HepG2 (cell line): ENCODE measurements around the gene DDIT4. TPM values are rescaled to one million over a fixed set of nuclear protein-coding genes. Genes with fewer than 3 reads are reported as not detected.

Source experiments
- ASH2L ChIP-seq: fragments of 300-600, 200-600 bp; sonication (generic); IDR thresholded peaks from 2 replicates; pipeline ENCODE4 v1.7.0; 2017; ENCODE audit warnings: low read depth, mild to moderate bottlenecking, moderate library complexity, mixed read lengths, low read length; ENCODE audit not compliant: insufficient read length
- JDP2 ChIP-seq: sonication (generic); formaldehyde crosslinking; IDR thresholded peaks from 2 replicates; pipeline ENCODE4 v1.8.1; 2022; ENCODE audit warnings: missing genetic modification reagents, borderline replicate concordance
- KDM5A ChIP-seq: fragments of 200-600 bp; sonication (generic); IDR thresholded peaks from 2 replicates; pipeline ENCODE4 v1.7.0; 2018; ENCODE audit warnings: antibody characterized with exemption, mild to moderate bottlenecking, low read length, borderline replicate concordance
- MLLT10 ChIP-seq: sonication (generic); formaldehyde crosslinking; IDR thresholded peaks from 2 replicates; pipeline ENCODE4 v1.4.0; 2020; ENCODE audit warnings: missing genetic modification reagents
- NR0B2 ChIP-seq: sonication (generic); formaldehyde crosslinking; IDR thresholded peaks from 2 replicates; pipeline ENCODE4 v1.4.0; 2020; ENCODE audit warnings: mild to moderate bottlenecking, missing genetic modification reagents
- RCOR2 ChIP-seq: IDR thresholded peaks from 2 replicates; pipeline ENCODE4 v1.6.1; 2016; ENCODE audit warnings: missing biosample characterization, missing genetic modification reagents
- ZBTB25 ChIP-seq: IDR thresholded peaks from 2 replicates; pipeline ENCODE4 v1.6.1; 2018; ENCODE audit warnings: missing genetic modification reagents
- ZNF142 ChIP-seq: sonication (generic); formaldehyde crosslinking; IDR thresholded peaks from 2 replicates; pipeline ENCODE4 v1.4.0; 2020; ENCODE audit warnings: missing genetic modification reagents
- ZNF343 ChIP-seq: sonication (generic); formaldehyde crosslinking; IDR thresholded peaks from 2 replicates; pipeline ENCODE4 v1.4.0; 2020; ENCODE audit warnings: mild to moderate bottlenecking, missing genetic modification reagents
- ZNF563 ChIP-seq: sonication (generic); formaldehyde crosslinking; IDR thresholded peaks from 2 replicates; pipeline ENCODE4 v1.8.0; 2022; ENCODE audit warnings: mild to moderate bottlenecking, moderate library complexity, missing genetic modification reagents
- polyA plus RNA-seq, 8 experiments: library from polyadenylated mRNA; depleted of rRNA in 3 of 8; stranded (reverse) in 7 of 8; unstranded in 1 of 8; fragments of >200 nt; fragmentation: Illumina TruSeq in 4 of 8; extraction: Trizol in 4 of 8; gene quantifications; 2 replicates each; pipeline versions ENCODE4 v1.2.1 to v1.2.3, GENCODE V29; 2011 to 2016; ENCODE audit warnings: low read depth in 4 of 8, missing spikeins in 1 of 8, mixed read lengths in 1 of 8; ENCODE audit not compliant: insufficient read depth in 1 of 8
- total RNA-seq, 5 experiments: library from RNA; depleted of rRNA; stranded (reverse); fragments of >200 nt; fragmentation: Illumina TruSeq; extraction: Trizol; gene quantifications; 2 replicates each; pipeline ENCODE4 v1.2.3, GENCODE V29; 2016; ENCODE audit warnings: low read depth in 1 of 5
- TF ChIP-seq, protein P1 (sequence below): sonication (generic); formaldehyde crosslinking; IDR thresholded peaks from 2 replicates; pipeline ENCODE4 v1.4.0; 2020; ENCODE audit warnings: mild to moderate bottlenecking, missing genetic modification reagents
- TF ChIP-seq, protein P2 (sequence below): sonication (generic); formaldehyde crosslinking; IDR thresholded peaks from 2 replicates; pipeline ENCODE4 v1.8.1; 2023; ENCODE audit warnings: missing genetic modification reagents, inconsistent platforms, borderline replicate concordance
- TF ChIP-seq, protein P3 (sequence below): sonication (generic); formaldehyde crosslinking; IDR thresholded peaks from 2 replicates; pipeline ENCODE4 v1.5.0; 2020; ENCODE audit warnings: mild to moderate bottlenecking, missing genetic modification reagents

DDIT4 gene
- total and polyA plus RNA-seq, 2 of the 13 experiments (the other 11 are each of a cell fraction or from before 2014, with no cell fraction given) = 35.6 to 40.7 TPM

DNA sequence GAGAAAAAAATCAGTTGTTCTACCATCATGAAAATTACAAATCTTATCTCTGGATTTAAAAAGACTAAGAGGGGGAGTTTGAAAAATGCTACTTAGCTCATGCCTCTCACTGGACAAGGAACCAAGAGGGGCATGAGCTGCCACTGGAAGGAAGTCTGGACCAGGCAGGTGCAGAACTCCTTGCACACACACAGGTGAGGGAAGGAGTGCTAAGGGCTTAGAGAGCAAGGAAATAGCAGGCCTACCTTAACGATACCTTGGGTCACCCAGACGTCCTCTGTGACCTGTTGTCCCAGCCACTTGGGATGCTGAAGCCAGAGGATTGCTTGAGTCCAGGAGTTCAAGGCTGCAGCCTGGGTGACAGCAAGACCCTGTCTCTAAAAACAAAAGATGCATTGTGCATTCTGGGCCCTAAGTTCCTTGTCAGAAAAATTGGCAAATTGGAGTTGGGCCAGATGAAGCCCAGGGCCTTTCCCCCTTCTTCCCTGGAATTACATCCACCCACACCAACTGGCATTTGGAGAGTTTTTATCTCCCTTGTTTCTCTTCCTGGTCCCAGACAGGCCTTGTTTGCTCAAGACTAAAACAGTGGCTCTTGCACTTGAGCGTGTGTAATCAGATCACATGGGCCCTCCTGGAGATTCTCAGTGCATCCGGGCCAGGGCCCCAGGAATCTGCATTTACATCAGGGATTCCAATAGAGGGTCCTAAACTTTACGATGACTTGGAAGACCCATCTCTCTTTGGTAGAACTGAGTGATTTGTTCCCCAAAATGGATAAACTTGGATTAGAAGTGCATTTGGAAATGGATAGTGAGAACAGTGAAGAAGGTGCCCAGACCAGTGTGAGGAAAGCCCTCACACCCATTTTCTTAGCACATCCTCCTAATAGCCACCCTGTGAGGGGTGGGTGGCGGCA is 3.0 kb downstream of the DDIT4 start (continued):
- TF ChIP-seq ZNF563 = no peak
- TF ChIP-seq RCOR2 (CRISPR knock-in tag) = no peak
- TF ChIP-seq MLLT10 (CRISPR knock-in tag) = no peak
- no peak for TF ChIP-seq JDP2
- no peak for TF ChIP-seq ZNF343 (CRISPR knock-in tag)
- TF ChIP-seq, protein P1, sequence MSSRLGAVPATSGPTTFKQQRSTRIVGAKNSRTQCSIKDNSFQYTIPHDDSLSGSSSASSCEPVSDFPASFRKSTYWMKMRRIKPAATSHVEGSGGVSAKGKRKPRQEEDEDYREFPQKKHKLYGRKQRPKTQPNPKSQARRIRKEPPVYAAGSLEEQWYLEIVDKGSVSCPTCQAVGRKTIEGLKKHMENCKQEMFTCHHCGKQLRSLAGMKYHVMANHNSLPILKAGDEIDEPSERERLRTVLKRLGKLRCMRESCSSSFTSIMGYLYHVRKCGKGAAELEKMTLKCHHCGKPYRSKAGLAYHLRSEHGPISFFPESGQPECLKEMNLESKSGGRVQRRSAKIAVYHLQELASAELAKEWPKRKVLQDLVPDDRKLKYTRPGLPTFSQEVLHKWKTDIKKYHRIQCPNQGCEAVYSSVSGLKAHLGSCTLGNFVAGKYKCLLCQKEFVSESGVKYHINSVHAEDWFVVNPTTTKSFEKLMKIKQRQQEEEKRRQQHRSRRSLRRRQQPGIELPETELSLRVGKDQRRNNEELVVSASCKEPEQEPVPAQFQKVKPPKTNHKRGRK (CRISPR knock-in tag) = no peak
- no peak for TF ChIP-seq ZNF142 (CRISPR knock-in tag)
- TF ChIP-seq ASH2L = peak; percentile 22
- TF ChIP-seq, protein P2, sequence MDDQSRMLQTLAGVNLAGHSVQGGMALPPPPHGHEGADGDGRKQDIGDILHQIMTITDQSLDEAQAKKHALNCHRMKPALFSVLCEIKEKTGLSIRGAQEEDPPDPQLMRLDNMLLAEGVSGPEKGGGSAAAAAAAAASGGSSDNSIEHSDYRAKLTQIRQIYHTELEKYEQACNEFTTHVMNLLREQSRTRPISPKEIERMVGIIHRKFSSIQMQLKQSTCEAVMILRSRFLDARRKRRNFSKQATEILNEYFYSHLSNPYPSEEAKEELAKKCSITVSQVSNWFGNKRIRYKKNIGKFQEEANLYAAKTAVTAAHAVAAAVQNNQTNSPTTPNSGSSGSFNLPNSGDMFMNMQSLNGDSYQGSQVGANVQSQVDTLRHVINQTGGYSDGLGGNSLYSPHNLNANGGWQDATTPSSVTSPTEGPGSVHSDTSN = no peak
- TF ChIP-seq ZBTB25 = no peak; the same call in 1 of the 2 replicates
- no peak for TF ChIP-seq KDM5A
- TF ChIP-seq, protein P3, sequence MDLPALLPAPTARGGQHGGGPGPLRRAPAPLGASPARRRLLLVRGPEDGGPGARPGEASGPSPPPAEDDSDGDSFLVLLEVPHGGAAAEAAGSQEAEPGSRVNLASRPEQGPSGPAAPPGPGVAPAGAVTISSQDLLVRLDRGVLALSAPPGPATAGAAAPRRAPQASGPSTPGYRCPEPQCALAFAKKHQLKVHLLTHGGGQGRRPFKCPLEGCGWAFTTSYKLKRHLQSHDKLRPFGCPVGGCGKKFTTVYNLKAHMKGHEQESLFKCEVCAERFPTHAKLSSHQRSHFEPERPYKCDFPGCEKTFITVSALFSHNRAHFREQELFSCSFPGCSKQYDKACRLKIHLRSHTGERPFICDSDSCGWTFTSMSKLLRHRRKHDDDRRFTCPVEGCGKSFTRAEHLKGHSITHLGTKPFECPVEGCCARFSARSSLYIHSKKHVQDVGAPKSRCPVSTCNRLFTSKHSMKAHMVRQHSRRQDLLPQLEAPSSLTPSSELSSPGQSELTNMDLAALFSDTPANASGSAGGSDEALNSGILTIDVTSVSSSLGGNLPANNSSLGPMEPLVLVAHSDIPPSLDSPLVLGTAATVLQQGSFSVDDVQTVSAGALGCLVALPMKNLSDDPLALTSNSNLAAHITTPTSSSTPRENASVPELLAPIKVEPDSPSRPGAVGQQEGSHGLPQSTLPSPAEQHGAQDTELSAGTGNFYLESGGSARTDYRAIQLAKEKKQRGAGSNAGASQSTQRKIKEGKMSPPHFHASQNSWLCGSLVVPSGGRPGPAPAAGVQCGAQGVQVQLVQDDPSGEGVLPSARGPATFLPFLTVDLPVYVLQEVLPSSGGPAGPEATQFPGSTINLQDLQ (CRISPR knock-in tag) = peak; percentile 65; the same call in 1 of the 2 replicates
- no peak for TF ChIP-seq NR0B2 (CRISPR knock-in tag)
